PFSK-1 (cell line): ENCODE measurements around the gene SKI.

ENCODE experiments used
- REST ChIP-seq, 2 experiments: IDR thresholded peaks; 2 replicates each; pipeline versions ENCODE4 v1.6.1 to v1.8.0; 2011 to 2012; ENCODE audit warnings: low read depth in 2 of 2, low read length in 2 of 2, control low read depth in 1 of 2, inconsistent platforms in 1 of 2, mild to moderate bottlenecking in 1 of 2, moderate library complexity in 1 of 2; ENCODE audit not compliant: insufficient read depth in 1 of 2
- SIN3A ChIP-seq: IDR thresholded peaks from 2 replicates; pipeline ENCODE4 v1.6.1; 2012; ENCODE audit warnings: mild to moderate bottlenecking, low read length, moderate library complexity, borderline replicate concordance; ENCODE audit not compliant: insufficient read depth

- no peak for TF ChIP-seq REST (IDR thresholded peaks at IDR 0.05; ENCODE audit: insufficient read depth in 1 of 2, low read depth in 2 of 2, low read length in 2 of 2)
- no peak for TF ChIP-seq SIN3A
Measured at GRCh38 chr1:2295526-2295925, 67.4 kb downstream of the SKI start.
